Esophagus squamous epithelium (tissue), 5 donors: Measurements from ENCODE around the gene RPLP2. TPM values are rescaled to one million over a fixed set of nuclear protein-coding genes. Genes with fewer than 3 reads are reported as not detected.
A peak's percentile ranks its signal among the peaks of the same experiment; 100 is the strongest.

Source experiments
- DNase-seq: peaks from one replicate; lab custom pipeline; 2025; lab: John Stamatoyannopoulos, UW
- H3K27ac ChIP-seq, 4 donors: fragments of 200-600 bp; sonication (generic); one replicate each; pipeline ENCODE4 v1.5.1; 2016 to 2019; ENCODE audit warnings: mild to moderate bottlenecking in 1 of 4
- H3K27me3 ChIP-seq, 4 donors: fragments of 200-600 bp; sonication (generic); 1 replicate in 3 of 4; 2 replicates in 1 of 4; pipeline versions ENCODE4 v1.5.1 to v1.6.0; 2017 to 2021; ENCODE audit warnings: antibody characterized with exemption in 1 of 4
- H3K36me3 ChIP-seq, 3 donors: fragments of 200-600 bp; sonication (generic); one replicate each; pipeline ENCODE4 v1.5.1; 2016 to 2019
- H3K4me1 ChIP-seq, 3 donors: fragments of 200-600 bp; sonication (generic); one replicate each; pipeline ENCODE4 v1.5.1; 2017 to 2019
- H3K4me3 ChIP-seq, 4 donors: fragments of 200-600 bp; sonication (generic); 1 replicate in 3 of 4; 2 replicates in 1 of 4; pipeline ENCODE4 v1.5.1; 2016 to 2019; ENCODE audit warnings: mild to moderate bottlenecking in 2 of 4, moderate library complexity in 1 of 4
- H3K9me3 ChIP-seq, 3 donors: fragments of 200-600 bp; sonication (generic); one replicate each; pipeline ENCODE4 v1.5.1; 2016 to 2019
- CTCF ChIP-seq, 6 experiments: fragments of 450-650 bp in 4 of 6; fragments of 200-600 bp in 2 of 6; sonication (generic) in 2 of 6; IDR thresholded peaks; one replicate each; pipeline ENCODE4 v1.5.1; 2016 to 2019; ENCODE audit warnings: antibody characterized with exemption in 6 of 6, mild to moderate bottlenecking in 4 of 6, moderate library complexity in 4 of 6
- POLR2A ChIP-seq, 4 donors: fragments of 450-650 bp; IDR thresholded peaks; one replicate each; pipeline ENCODE4 v1.6.1; 2017; ENCODE audit warnings: antibody characterized with exemption in 4 of 4, mild to moderate bottlenecking in 4 of 4, moderate library complexity in 3 of 4
- WGBS, 2 donors: methylation state at CpG; one replicate each; pipeline ENCODE4 v1.1.5; 2018; 5-methylcytosine and 5-hydroxymethylcytosine counted together
- intact Hi-C: fragments of 100-400 bp; cut with DNase I; formaldehyde crosslinking; loops from one replicate; pipeline ENCODE4 v1.15.0; 2022
- total RNA-seq, 4 donors: library from RNA; depleted of rRNA; stranded (reverse); fragments of >200 nt; gene quantifications; one replicate each; pipeline ENCODE4 v1.1.0, GENCODE V29; 2016
- donor health status: DM: yes; HTN: yes; CAD: no.

The RPLP2 gene
- total RNA-seq, 4 donors from 2014 or later, result 232 to 871 (median 490) TPM

- H3K4me1 ChIP-seq, result peaks cover 29 to 50% (median 39%) of the 10 kb centered on the region in 3 donors
- 47 to 56% methylated on average over 13 to 16 of the region's 38 CpGs for WGBS, 2 donors
- no peak for DNase-seq
- peak overlapping the region; percentile 65 to 87 (median 82) for H3K4me3 ChIP-seq
- peaks cover 4 to 43% (median 4%) of the 10 kb centered on the region in 3 donors for H3K36me3 ChIP-seq
- TF ChIP-seq POLR2A (IDR thresholded peaks at IDR 0.05) (no peak), CTCF (IDR thresholded peaks at IDR 0.05) (no peak)
- peaks cover 0 to 5% (median 0%) of the 10 kb centered on the region in 4 donors for H3K27me3 ChIP-seq
- H3K27ac ChIP-seq, result peak overlapping the region; percentile 81 to 94 (median 90)
- intact Hi-C loops, result no loop called here
- no peaks in the 10 kb centered on the region for H3K9me3 ChIP-seq
Observed at GRCh38 chr11:794766-795633, 14.8 kb upstream of the RPLP2 start.

DNA sequence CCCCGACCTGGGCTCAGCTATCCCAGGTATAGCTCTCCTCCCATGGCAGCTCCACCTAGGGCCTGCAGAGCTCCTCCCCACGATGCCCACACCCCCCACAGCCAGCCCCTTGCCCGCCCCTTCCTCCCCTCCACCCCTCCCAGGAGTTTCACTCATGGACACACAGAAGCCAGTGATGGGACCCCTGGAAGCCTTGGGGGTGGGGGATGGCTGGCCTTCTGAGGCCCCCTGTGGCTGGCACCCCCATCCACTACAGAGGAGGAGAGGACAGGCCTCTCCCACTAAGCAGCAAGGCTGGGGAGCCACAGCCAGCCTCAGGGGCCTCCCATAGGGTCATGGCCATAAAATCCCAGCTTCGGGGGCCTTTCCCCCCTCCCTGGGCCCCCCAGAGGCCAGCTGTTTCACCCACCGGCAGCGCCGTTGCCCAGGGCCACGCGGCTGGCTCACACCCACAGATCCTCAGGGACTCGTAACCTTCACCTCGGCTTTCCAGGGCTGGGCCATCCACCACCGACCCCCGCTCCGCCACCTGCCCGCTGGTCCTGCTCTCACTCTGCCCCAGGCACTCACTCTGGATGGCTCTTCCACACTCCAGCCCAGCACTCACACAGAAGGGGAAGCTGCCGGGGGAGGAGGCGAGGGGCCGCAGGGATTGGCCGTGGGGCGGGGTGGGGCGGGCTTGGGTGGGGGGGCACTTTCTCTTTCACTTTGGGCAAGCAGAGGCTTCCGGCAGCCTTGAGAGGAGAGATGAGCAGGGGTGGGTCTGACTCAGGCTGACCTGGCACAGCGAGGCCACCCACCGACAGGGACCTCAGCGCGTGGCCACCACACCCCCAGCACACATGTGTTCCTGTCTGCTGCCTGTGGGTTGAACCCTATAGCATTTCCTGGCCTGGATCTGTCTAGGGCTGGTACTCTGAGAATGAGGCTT, 13.9 kb upstream of the RPLP2 start:
- WGBS, 2 donors, result 0 to 20% methylated on average over 4 to 10 of the region's 26 CpGs
- Histone ChIP-seq H3K27ac (peak overlapping the region; percentile 81 to 94 (median 90)), H3K4me3 (peak overlapping the region; percentile 65 to 87 (median 82)), H3K27me3 (peaks cover 0 to 3% (median 0%) of the 10 kb centered on the region in 4 donors), H3K36me3 (peaks cover 4 to 52% (median 11%) of the 10 kb centered on the region in 3 donors), H3K4me1 (peaks cover 29 to 46% (median 39%) of the 10 kb centered on the region in 3 donors), H3K9me3 (no peaks in the 10 kb centered on the region)
- TF ChIP-seq POLR2A (IDR thresholded peaks at IDR 0.05), result peak in 1 of 4 donors; percentile 29
- no peak for TF ChIP-seq CTCF (IDR thresholded peaks at IDR 0.05)
- DNase-seq, result peak; percentile 55
- intact Hi-C loops, result no loop called here

- TF ChIP-seq POLR2A (IDR thresholded peaks at IDR 0.05) (no peak), CTCF (IDR thresholded peaks at IDR 0.05) (no peak)
- Histone ChIP-seq H3K4me3 (peak overlapping the region; percentile 65 to 87 (median 82)), H3K27me3 (peaks cover 0 to 1% (median 0%) of the 10 kb centered on the region in 4 donors), H3K9me3 (no peaks in the 10 kb centered on the region), H3K27ac (peak overlapping the region; percentile 81 to 94 (median 90)), H3K4me1 (peaks cover 29 to 46% (median 39%) of the 10 kb centered on the region in 3 donors), H3K36me3 (peaks cover 4 to 55% (median 8%) of the 10 kb centered on the region in 3 donors)
- 60% methylated on average over 2 of the region's 18 CpGs; no CpG with 5 or more reads in 1 of the 2 donors for WGBS, 2 donors
- intact Hi-C loops, result no loop called here
- DNase-seq, result no peak
Observed at GRCh38 chr11:796565-797295, 13.0 kb upstream of the RPLP2 start.

DNA sequence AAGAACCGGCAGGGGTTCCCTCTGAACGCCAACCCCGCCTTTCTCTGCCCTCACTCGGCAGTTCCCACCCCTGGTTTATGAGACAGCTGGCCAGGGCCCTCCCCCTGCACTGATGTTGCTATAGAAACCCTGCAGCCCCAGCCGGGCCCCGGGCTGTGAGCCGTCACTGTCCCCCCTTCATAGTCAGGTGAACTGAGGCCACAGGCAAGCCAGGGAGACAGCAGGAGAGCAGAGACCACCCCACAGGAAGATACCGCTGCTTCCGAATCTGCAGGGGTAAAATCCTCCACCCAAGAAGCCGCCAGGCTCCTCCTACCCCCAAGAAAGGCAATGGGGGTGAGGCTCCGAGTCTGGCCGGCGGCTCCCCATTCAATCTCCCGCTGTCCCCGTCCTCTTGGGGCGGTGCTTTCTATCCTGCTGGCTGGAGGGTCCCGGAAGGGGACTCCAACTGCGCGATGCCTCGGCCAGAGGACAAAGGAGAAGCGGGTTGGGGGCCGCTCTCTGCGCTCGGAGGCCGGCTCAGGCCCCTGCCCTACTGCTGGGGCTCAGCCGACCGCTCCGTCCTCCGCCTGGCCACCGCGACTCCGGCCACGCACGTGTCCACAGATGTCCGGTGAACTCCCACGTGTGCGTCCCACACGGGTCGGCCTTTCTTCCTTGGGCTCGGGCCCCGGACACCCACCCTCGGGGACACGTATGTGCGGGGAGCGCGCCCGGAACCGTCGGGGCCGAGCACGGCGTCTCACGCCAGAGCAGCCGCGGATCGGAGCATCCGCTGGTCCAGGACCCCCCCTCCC, 12.3 kb upstream of the RPLP2 start:
- no peak for DNase-seq
- peaks cover 4 to 55% (median 8%) of the 10 kb centered on the region in 3 donors for H3K36me3 ChIP-seq
- peaks cover 29 to 47% (median 39%) of the 10 kb centered on the region in 3 donors for H3K4me1 ChIP-seq
- intact Hi-C loops, result no loop called here
- peak overlapping the region; percentile 81 to 94 (median 90) for H3K27ac ChIP-seq
- TF ChIP-seq POLR2A (IDR thresholded peaks at IDR 0.05) (no peak), CTCF (IDR thresholded peaks at IDR 0.05) (no peak)
- H3K27me3 ChIP-seq, result no peaks in the 10 kb centered on the region
- H3K9me3 ChIP-seq, result no peaks in the 10 kb centered on the region
- peak overlapping the region; percentile 65 to 87 (median 82) for H3K4me3 ChIP-seq
- WGBS, 2 donors, result 2% methylated on average over 13 of the region's 57 CpGs; no CpG with 5 or more reads in 1 of the 2 donors
